Measurements from ENCODE around the gene RAB3GAP2. TPM values are rescaled to one million over a fixed set of nuclear protein-coding genes. Genes with fewer than 3 reads are reported as not detected.
"Not testable (repeated sequence)": the region's sequence is repeated elsewhere in the genome, so short reads cannot be mapped to it uniquely, and the experiment has no call there.

RAB3GAP2 gene
- total RNA-seq, 2 experiments from 2014 or later = 46.6 to 54.0 TPM

GRCh38 chr1:220164116-220164515, 108.1 kb downstream of the RAB3GAP2 start:
- CTCF ChIA-PET = interaction anchor here (1.0 kb wide), 1 partner anchor 51 kb away, joined by 3 read pairs; no protein-coding TSS in a partner anchor

GRCh38 chr1:220160027-220160426, 112.2 kb downstream of the RAB3GAP2 start:
- ATAC-seq (no peak), DNase-seq (no peak)
- H3K4me1 Mint-ChIP-seq = peaks cover 23% of the 10 kb centered on the region
- H3K36me3 Mint-ChIP-seq = peaks cover 43% of the 10 kb centered on the region
- CTCF ChIA-PET = no interaction called here
- H3K4me3 Mint-ChIP-seq = no peak overlapping the region
- no peaks in the 10 kb centered on the region for H3K9me3 Mint-ChIP-seq (ENCODE audit: low read depth)
- no peak overlapping the region for H3K27ac Mint-ChIP-seq
- no peaks in the 10 kb centered on the region for H3K27me3 Mint-ChIP-seq

More at GRCh38 chr1:220164116-220164515, 108.1 kb downstream of the RAB3GAP2 start:
- Mint-ChIP-seq H3K27ac (no peak overlapping the region), H3K36me3 (peaks cover 34% of the 10 kb centered on the region), H3K9me3 (ENCODE audit: low read depth) (no peaks in the 10 kb centered on the region), H3K27me3 (no peaks in the 10 kb centered on the region), H3K4me1 (peaks cover 6% of the 10 kb centered on the region), H3K4me3 (no peak overlapping the region)
- ATAC-seq = no peak
- DNase-seq = no peak

GRCh38 chr1:220159041-220159440, 113.2 kb downstream of the RAB3GAP2 start:
- Mint-ChIP-seq H3K27me3 (no peaks in the 10 kb centered on the region), H3K36me3 (peaks cover 47% of the 10 kb centered on the region), H3K27ac (no peak overlapping the region), H3K9me3 (ENCODE audit: low read depth) (no peaks in the 10 kb centered on the region), H3K4me1 (peaks cover 23% of the 10 kb centered on the region), H3K4me3 (no peak overlapping the region)
- CTCF ChIA-PET = no interaction called here
- no peak for ATAC-seq
- no peak for DNase-seq

GRCh38 chr1:220158530-220158929, 113.7 kb downstream of the RAB3GAP2 start:
- H3K27me3 Mint-ChIP-seq; ATAC-seq; H3K27ac Mint-ChIP-seq; H3K9me3 Mint-ChIP-seq (ENCODE audit: low read depth); H3K4me3 Mint-ChIP-seq; DNase-seq: not testable (repeated sequence)
- Mint-ChIP-seq H3K36me3 (peaks cover 51% of the 10 kb centered on the region), H3K4me1 (peaks cover 23% of the 10 kb centered on the region)
- CTCF ChIA-PET = interaction anchor here (0.7 to 0.9 kb wide), 2 partner anchors 8 to 21 kb away, joined by 3 read pairs; no protein-coding TSS in a partner anchor

- CTCF ChIA-PET = interaction anchor here (0.7 to 0.9 kb wide), 2 partner anchors 9 to 20 kb away, joined by 3 read pairs; no protein-coding TSS in a partner anchor
- no peak for DNase-seq
- H3K9me3 Mint-ChIP-seq (ENCODE audit: low read depth) = no peaks in the 10 kb centered on the region
- H3K4me3 Mint-ChIP-seq = no peak overlapping the region
- ATAC-seq = no peak
- no peak overlapping the region for H3K27ac Mint-ChIP-seq
- H3K27me3 Mint-ChIP-seq = no peaks in the 10 kb centered on the region
- H3K36me3 Mint-ChIP-seq = peaks cover 54% of the 10 kb centered on the region
- H3K4me1 Mint-ChIP-seq = peaks cover 23% of the 10 kb centered on the region
These were observed 114.5 kb downstream of the RAB3GAP2 start for GRCh38 chr1:220157738-220158137.

- no peaks in the 10 kb centered on the region for H3K27me3 Mint-ChIP-seq
- peak overlapping the region; percentile 48 for H3K27ac Mint-ChIP-seq
- H3K36me3 Mint-ChIP-seq = peaks cover 55% of the 10 kb centered on the region
- no peak overlapping the region for H3K4me3 Mint-ChIP-seq
- ATAC-seq (no peak), DNase-seq (no peak)
- CTCF ChIA-PET = no interaction called here
- H3K9me3 Mint-ChIP-seq (ENCODE audit: low read depth) = no peaks in the 10 kb centered on the region
- H3K4me1 Mint-ChIP-seq = peaks cover 23% of the 10 kb centered on the region
These were observed 115.6 kb downstream of the RAB3GAP2 start for GRCh38 chr1:220156620-220157146.

GRCh38 chr1:220153147-220153546, 119.1 kb downstream of the RAB3GAP2 start:
- DNase-seq = no peak
- no peak for ATAC-seq
- Mint-ChIP-seq H3K4me1 (peaks cover 15% of the 10 kb centered on the region), H3K27ac (no peak overlapping the region), H3K36me3 (peaks cover 37% of the 10 kb centered on the region), H3K9me3 (ENCODE audit: low read depth) (no peaks in the 10 kb centered on the region), H3K4me3 (no peak overlapping the region), H3K27me3 (no peaks in the 10 kb centered on the region)
- CTCF ChIA-PET = interaction anchor here (1.6 kb wide), 1 partner anchor 39 kb away, joined by 3 read pairs; no protein-coding TSS in a partner anchor

GRCh38 chr1:220151454-220151853, 120.8 kb downstream of the RAB3GAP2 start:
- Mint-ChIP-seq H3K9me3 (ENCODE audit: low read depth) (no peaks in the 10 kb centered on the region), H3K27ac (no peak overlapping the region), H3K4me1 (peaks cover 2% of the 10 kb centered on the region), H3K4me3 (no peak overlapping the region), H3K27me3 (no peaks in the 10 kb centered on the region), H3K36me3 (peaks cover 26% of the 10 kb centered on the region)
- no peak for ATAC-seq
- DNase-seq = no peak
- CTCF ChIA-PET = no interaction called here

GRCh38 chr1:220149742-220150141, 122.5 kb downstream of the RAB3GAP2 start:
- Mint-ChIP-seq H3K36me3 (peaks cover 31% of the 10 kb centered on the region), H3K27me3 (no peaks in the 10 kb centered on the region), H3K4me1 (no peaks in the 10 kb centered on the region), H3K4me3 (no peak overlapping the region), H3K9me3 (ENCODE audit: low read depth) (no peaks in the 10 kb centered on the region), H3K27ac (no peak overlapping the region)
- ATAC-seq = no peak
- DNase-seq = no peak
- CTCF ChIA-PET = interaction anchor here (0.7 kb wide), 1 partner anchor 11 kb away, joined by 5 read pairs; no protein-coding TSS in a partner anchor

GRCh38 chr1:220144051-220144450, 128.2 kb downstream of the RAB3GAP2 start:
- Mint-ChIP-seq H3K36me3 (peaks cover 40% of the 10 kb centered on the region), H3K4me1 (no peaks in the 10 kb centered on the region), H3K9me3 (ENCODE audit: low read depth) (no peaks in the 10 kb centered on the region), H3K27me3 (no peaks in the 10 kb centered on the region), H3K4me3 (no peak overlapping the region), H3K27ac (no peak overlapping the region)
- no peak for DNase-seq
- CTCF ChIA-PET = interaction anchor here (1.0 kb wide), 1 partner anchor 19 kb away, joined by 4 read pairs; no protein-coding TSS in a partner anchor
- ATAC-seq = no peak

- peaks cover 42% of the 10 kb centered on the region for H3K36me3 Mint-ChIP-seq
These were observed 132.3 kb downstream of the RAB3GAP2 start for GRCh38 chr1:220139966-220140365.

GRCh38 chr1:220137019-220137786, 135.1 kb downstream of the RAB3GAP2 start:
- Mint-ChIP-seq H3K36me3 (peaks cover 47% of the 10 kb centered on the region), H3K27me3 (no peaks in the 10 kb centered on the region), H3K4me1 (peaks cover 12% of the 10 kb centered on the region), H3K4me3 (peak overlapping the region; percentile 26), H3K9me3 (ENCODE audit: low read depth) (no peaks in the 10 kb centered on the region), H3K27ac (peak overlapping the region; percentile 72)
- DNase-seq (no peak), ATAC-seq (peak; percentile 91)
- CTCF ChIA-PET = interaction anchor here (0.8 to 1.1 kb wide), 2 partner anchors 21 to 24 kb away, joined by 3 to 4 read pairs; no protein-coding TSS in a partner anchor

More at GRCh38 chr1:220139966-220140365, 132.3 kb downstream of the RAB3GAP2 start:
- Mint-ChIP-seq H3K4me3 (no peak overlapping the region), H3K4me1 (peaks cover 10% of the 10 kb centered on the region), H3K27me3 (no peaks in the 10 kb centered on the region), H3K9me3 (ENCODE audit: low read depth) (no peaks in the 10 kb centered on the region), H3K27ac (no peak overlapping the region)
- CTCF ChIA-PET = interaction anchor here (0.6 kb wide), 1 partner anchor 27 kb away, joined by 3 read pairs; no protein-coding TSS in a partner anchor
- no peak for DNase-seq
- no peak for ATAC-seq

- peak overlapping the region; percentile 20 for H3K27ac Mint-ChIP-seq
These were observed 136.5 kb downstream of the RAB3GAP2 start for GRCh38 chr1:220135755-220136154.

More at GRCh38 chr1:220135755-220136154, 136.5 kb downstream of the RAB3GAP2 start:
- Mint-ChIP-seq H3K4me3 (no peak overlapping the region), H3K36me3 (peaks cover 44% of the 10 kb centered on the region), H3K4me1 (peaks cover 12% of the 10 kb centered on the region), H3K9me3 (ENCODE audit: low read depth) (no peaks in the 10 kb centered on the region), H3K27me3 (no peaks in the 10 kb centered on the region)
- no peak for DNase-seq
- no peak for ATAC-seq
- CTCF ChIA-PET = interaction anchor here (1.0 kb wide), 1 partner anchor 12 kb away, joined by 3 read pairs; no protein-coding TSS in a partner anchor
